Testis (tissue), 3 donors: ENCODE data around the gene MRPL52. TPM values are rescaled to one million over a fixed set of nuclear protein-coding genes. Genes with fewer than 3 reads are reported as not detected.
"Not testable (repeated sequence)": the region's sequence is repeated elsewhere in the genome, so short reads cannot be mapped to it uniquely, and the experiment has no call there.

Experiments
- DNase-seq: peaks from one replicate; pipeline ENCODE4 v3.0.0-alpha.2; 2019
- H3K27ac ChIP-seq, 2 donors: fragments of 200-600 bp; sonication (generic); one replicate each; pipeline ENCODE4 v1.5.1; 2019
- H3K27me3 ChIP-seq: fragments of 200-600 bp; sonication (generic); one replicate; pipeline ENCODE4 v1.5.1; 2019
- H3K36me3 ChIP-seq: fragments of 200-600 bp; sonication (generic); one replicate; pipeline ENCODE4 v1.5.1; 2017; ENCODE audit warnings: low read depth; ENCODE audit errors: missing control alignments
- H3K4me1 ChIP-seq: fragments of 200-600 bp; sonication (generic); one replicate; pipeline ENCODE4 v1.5.1; 2019
- H3K4me3 ChIP-seq, 2 donors: fragments of 200-600 bp; sonication (generic); one replicate each; pipeline ENCODE4 v1.5.1; 2017 to 2019
- H3K9me3 ChIP-seq: fragments of 200-600 bp; sonication (generic); one replicate; pipeline ENCODE4 v1.5.1; 2017
- POLR2A ChIP-seq: fragments of 450-650 bp; IDR thresholded peaks from one replicate; pipeline ENCODE4 v1.6.1; 2017; ENCODE audit warnings: antibody characterized with exemption, mild to moderate bottlenecking, moderate library complexity
- WGBS, 2 donors: methylation state at CpG; one replicate each; pipeline ENCODE4 v1.1.5; 2018; 5-methylcytosine and 5-hydroxymethylcytosine counted together
- intact Hi-C: fragments of 100-400 bp; cut with DNase I; formaldehyde crosslinking; loops from one replicate; pipeline ENCODE4 v1.15.1; 2023; ENCODE audit warnings: low total_unique reads
- polyA plus RNA-seq: library from polyadenylated mRNA; stranded (reverse); fragments of 350-450 nt; fragmentation: Illumina TruSeq; extraction: RNeasy Lipid Tissue Mini Kit (QIAGEN cat#74804); gene quantifications from one replicate; pipeline ENCODE4 v1.2.3, GENCODE V29; 2014; ENCODE audit warnings: low read depth, low replicate concordance; ENCODE audit not compliant: insufficient read depth
- total RNA-seq, 2 donors: library from RNA; depleted of rRNA; stranded (reverse); fragments of >200 nt; gene quantifications; one replicate each; pipeline ENCODE4 v1.2.3, GENCODE V29; 2016
- TF ChIP-seq, protein P1 (sequence below), 3 experiments: fragments of 450-650 bp in 2 of 3; fragments of 200-600 bp in 1 of 3; sonication (generic) in 1 of 3; IDR thresholded peaks; one replicate each; pipeline ENCODE4 v1.5.1; 2016 to 2019; ENCODE audit warnings: antibody characterized with exemption in 3 of 3, mild to moderate bottlenecking in 2 of 3, moderate library complexity in 1 of 3

MRPL52 gene
- total and polyA plus RNA-seq, 3 donors from 2014 or later, result 31.1 to 77.0 (median 47.0) TPM

DNA sequence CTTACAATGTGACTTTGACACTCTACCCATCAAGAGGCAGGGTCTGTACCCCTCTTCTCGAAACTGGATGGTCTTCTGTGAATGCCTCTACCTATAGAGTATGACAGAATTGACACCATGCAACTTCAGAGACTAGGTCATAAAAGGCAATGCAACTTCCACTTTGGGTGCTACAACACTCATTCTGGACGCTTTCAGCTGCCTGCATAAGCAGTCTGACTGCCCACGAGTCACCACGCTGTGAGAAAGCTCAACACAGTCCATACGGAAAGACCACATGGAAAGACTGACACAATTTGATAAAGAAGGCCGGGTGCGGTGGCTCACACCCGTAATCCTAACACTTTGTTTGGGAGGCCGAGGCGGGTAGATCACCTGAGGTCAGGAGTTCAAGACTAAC is 29.3 kb upstream of the MRPL52 start:
- WGBS, 2 donors, result 89 to 96% methylated on average over 10 of the region's 10 CpGs
- Histone ChIP-seq H3K4me1 (no peaks in the 10 kb centered on the region), H3K27ac (no peak overlapping the region), H3K27me3 (no peaks in the 10 kb centered on the region), H3K36me3 (no peaks in the 10 kb centered on the region), H3K9me3 (no peaks in the 10 kb centered on the region), H3K4me3 (no peak overlapping the region)
- no peak for DNase-seq
- TF ChIP-seq, protein P1, sequence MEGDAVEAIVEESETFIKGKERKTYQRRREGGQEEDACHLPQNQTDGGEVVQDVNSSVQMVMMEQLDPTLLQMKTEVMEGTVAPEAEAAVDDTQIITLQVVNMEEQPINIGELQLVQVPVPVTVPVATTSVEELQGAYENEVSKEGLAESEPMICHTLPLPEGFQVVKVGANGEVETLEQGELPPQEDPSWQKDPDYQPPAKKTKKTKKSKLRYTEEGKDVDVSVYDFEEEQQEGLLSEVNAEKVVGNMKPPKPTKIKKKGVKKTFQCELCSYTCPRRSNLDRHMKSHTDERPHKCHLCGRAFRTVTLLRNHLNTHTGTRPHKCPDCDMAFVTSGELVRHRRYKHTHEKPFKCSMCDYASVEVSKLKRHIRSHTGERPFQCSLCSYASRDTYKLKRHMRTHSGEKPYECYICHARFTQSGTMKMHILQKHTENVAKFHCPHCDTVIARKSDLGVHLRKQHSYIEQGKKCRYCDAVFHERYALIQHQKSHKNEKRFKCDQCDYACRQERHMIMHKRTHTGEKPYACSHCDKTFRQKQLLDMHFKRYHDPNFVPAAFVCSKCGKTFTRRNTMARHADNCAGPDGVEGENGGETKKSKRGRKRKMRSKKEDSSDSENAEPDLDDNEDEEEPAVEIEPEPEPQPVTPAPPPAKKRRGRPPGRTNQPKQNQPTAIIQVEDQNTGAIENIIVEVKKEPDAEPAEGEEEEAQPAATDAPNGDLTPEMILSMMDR (IDR thresholded peaks at IDR 0.05), result no peak
- no peak for TF ChIP-seq POLR2A
- intact Hi-C loops, result no loop called here

DNA sequence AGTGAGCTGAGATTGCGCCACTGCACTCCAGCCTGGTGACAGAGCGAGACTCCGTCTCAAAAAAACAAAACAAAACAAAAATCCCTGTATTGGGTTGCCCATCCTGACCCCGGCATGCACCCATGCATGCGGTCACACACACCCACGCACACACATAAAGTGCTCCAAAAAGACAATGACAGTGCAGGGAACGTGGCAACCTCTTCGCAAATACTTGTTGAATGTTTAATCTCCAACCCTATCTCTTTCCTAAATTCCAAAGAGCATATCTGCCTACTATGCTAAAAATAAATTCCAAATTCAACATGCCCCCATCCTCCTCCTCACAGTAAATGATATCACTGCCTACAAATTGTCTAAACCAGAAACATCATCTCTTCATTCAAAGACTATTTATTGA is 28.0 kb upstream of the MRPL52 start:
- intact Hi-C loops, result no loop called here
- 82 to 91% methylated on average over 8 of the region's 8 CpGs for WGBS, 2 donors
- TF ChIP-seq, protein P1 (IDR thresholded peaks at IDR 0.05), result no peak
- TF ChIP-seq POLR2A, result no peak
- no peak overlapping the region for H3K27ac ChIP-seq
- no peaks in the 10 kb centered on the region for H3K36me3 ChIP-seq
- no peaks in the 10 kb centered on the region for H3K4me1 ChIP-seq
- H3K27me3 ChIP-seq, result no peaks in the 10 kb centered on the region
- H3K9me3 ChIP-seq, result no peaks in the 10 kb centered on the region
- no peak for DNase-seq
- H3K4me3 ChIP-seq, result no peak overlapping the region

DNA sequence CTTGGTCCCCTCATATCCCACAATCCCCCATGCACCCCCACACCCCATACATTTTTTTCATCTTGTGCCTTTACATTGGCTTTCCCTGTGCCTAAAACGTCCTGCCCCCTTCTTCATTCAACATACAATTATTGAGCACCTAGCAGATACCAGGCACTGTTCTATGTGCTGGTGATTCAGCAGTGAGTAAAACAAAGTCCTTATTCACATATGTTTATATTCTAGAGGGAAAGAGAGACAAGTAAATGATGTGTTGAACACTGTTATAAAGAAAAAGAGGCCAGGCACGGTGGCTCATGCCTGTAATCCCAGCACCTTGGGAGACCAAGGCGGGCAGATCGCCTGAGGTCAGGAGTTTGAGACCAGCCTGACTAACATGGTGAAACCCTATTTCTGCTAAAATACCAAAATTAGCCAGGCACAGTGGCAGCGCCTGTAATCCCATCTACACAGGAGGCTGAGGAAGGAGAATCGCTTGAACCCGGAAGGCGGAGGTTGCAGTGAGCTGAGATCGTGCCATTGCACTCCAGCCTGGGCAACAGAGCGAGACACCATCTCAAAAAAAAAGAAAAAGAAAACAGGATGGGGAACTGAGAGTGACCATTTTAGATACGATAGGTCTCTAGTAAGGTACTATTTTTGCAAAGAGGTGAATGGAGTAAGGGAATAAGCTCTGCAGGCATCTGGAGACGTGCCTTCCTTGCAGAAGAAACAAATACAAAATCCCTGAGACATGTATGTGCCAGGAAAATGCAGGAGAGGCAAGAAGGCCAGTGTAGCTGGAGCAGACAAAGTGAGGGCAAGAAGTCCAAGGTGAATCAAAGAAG is 26.6 kb upstream of the MRPL52 start:
- Histone ChIP-seq H3K9me3 (no peaks in the 10 kb centered on the region), H3K27me3 (no peaks in the 10 kb centered on the region), H3K36me3 (no peaks in the 10 kb centered on the region), H3K27ac (no peak overlapping the region), H3K4me3 (no peak overlapping the region), H3K4me1 (no peaks in the 10 kb centered on the region)
- WGBS, 2 donors, result 85 to 87% methylated on average over 12 of the region's 12 CpGs
- intact Hi-C loops, result no loop called here
- no peak for DNase-seq
- TF ChIP-seq, protein P1 (IDR thresholded peaks at IDR 0.05), result no peak
- TF ChIP-seq POLR2A, result no peak

DNA sequence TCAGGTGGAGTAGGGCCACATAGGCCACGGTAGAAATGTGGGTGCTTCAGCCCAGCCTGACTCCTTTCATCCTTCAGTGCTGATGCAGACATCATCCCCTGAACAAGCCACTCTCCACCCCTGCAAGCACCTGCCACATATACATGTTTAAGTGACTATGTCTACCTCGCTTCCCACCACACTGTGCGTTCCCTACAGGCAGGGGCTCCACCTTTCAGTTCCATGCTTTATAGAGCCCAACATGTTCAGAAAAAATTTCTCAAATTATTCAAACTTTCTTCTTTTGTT is 26.1 kb upstream of the MRPL52 start:
- Histone ChIP-seq H3K27ac (no peak overlapping the region), H3K27me3 (no peaks in the 10 kb centered on the region), H3K4me1 (no peaks in the 10 kb centered on the region), H3K4me3 (no peak overlapping the region), H3K36me3 (no peaks in the 10 kb centered on the region), H3K9me3 (no peaks in the 10 kb centered on the region)
- no peak for DNase-seq
- intact Hi-C loops, result no loop called here
- TF ChIP-seq POLR2A, result no peak
- TF ChIP-seq, protein P1 (IDR thresholded peaks at IDR 0.05), result no peak
- WGBS, 2 donors, result 89 to 93% methylated on average over 3 of the region's 3 CpGs

DNA sequence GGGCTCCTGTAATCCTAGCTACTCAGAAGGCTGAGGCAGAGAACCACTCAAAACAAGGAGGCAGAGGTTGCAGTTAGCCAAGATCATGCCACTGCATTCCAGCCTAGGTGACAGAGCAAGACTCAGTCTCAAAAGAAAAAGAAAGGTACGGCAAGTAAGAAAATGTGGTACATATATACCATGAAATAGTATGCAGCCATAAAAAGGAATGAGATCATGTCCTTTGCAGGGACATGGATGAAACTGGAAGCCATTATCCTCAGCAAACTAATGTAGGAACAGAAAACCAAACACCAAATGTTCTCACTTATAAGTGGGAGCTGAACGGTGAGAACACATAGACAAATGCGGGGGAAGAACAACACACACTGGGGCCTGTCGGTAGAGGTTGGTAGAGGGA is 24.5 kb upstream of the MRPL52 start:
- H3K4me3 ChIP-seq, H3K27me3 ChIP-seq, H3K9me3 ChIP-seq, intact Hi-C loops, H3K36me3 ChIP-seq, H3K27ac ChIP-seq, DNase-seq, H3K4me1 ChIP-seq: not testable (repeated sequence)
- WGBS, 2 donors, result 83 to 92% methylated on average over 4 of the region's 4 CpGs
